ENCODE data around the gene R3HDML. TPM values are rescaled to one million over a fixed set of nuclear protein-coding genes. Genes with fewer than 3 reads are reported as not detected.

R3HDML gene
- total and polyA plus RNA-seq, 2 of the 13 experiments (the other 11 are each of a cell fraction or from before 2014, with no cell fraction given), result not detected

- peaks cover 3 to 9% of the 10 kb centered on the region in 2 experiments; a peak in 4 of 5 replicates for H3K36me3 ChIP-seq (replicated peaks in 1 of 2; ENCODE audit: control insufficient read depth in 1 of 2, insufficient read depth in 2 of 2, low read length in 2 of 2)
- BruUV-seq (replicated peaks), result no TSS peak
- peaks cover 37% of the 10 kb centered on the region for H3K4me1 ChIP-seq (ENCODE audit: insufficient read depth, low read length)
- ATAC-seq (no peak), DNase-seq (ENCODE audit: low spot score) (no peak), FAIRE-seq (no peak)
- ChIA-PET CTCF (ENCODE audit: low intra/inter-chr PET ratio, low total read pairs) (no interaction called here), POLR2A (interaction anchor here (1.3 kb wide), 1 partner anchor 9 kb away, joined by 4 read pairs; no protein-coding TSS in a partner anchor)
- no peak overlapping the region for H3K9ac ChIP-seq (ENCODE audit: insufficient read depth, low read depth, low read length)
- peaks cover 92% of the 10 kb centered on the region for H3K79me2 ChIP-seq (ENCODE audit: insufficient read depth, low read length)
- no peaks in the 10 kb centered on the region; a peak in 1 of 5 replicates for H3K27me3 ChIP-seq (ENCODE audit: control insufficient read depth in 1 of 2, insufficient read depth in 2 of 2, low read length in 2 of 2)
- in situ Hi-C loops (cut with HindIII; ENCODE audit: extremely low pct_ligation_motif_present, low pct_unique_long_range_greater_than_20kb) (no loop called here), intact Hi-C loops (cut with micrococcal nuclease; ENCODE audit: unreplicated experiment) (no loop called here)
- H3K4me2 ChIP-seq (ENCODE audit: low read depth, low read length), result no peak overlapping the region
- H4K20me1 ChIP-seq (ENCODE audit: insufficient read depth, low read length), result peaks cover 6% of the 10 kb centered on the region; the same call in 1 of the 2 replicates
- no peaks in the 10 kb centered on the region for H3K9me3 ChIP-seq (ENCODE audit: low read length)
- no peak overlapping the region for H2AFZ ChIP-seq (ENCODE audit: low read length)
- H3K4me3 ChIP-seq (replicated peaks in 1 of 3; ENCODE audit: insufficient read depth in 1 of 3, low read depth in 2 of 3, low read length in 3 of 3), result no peak overlapping the region
- TF ChIP-seq NFRKB (IDR thresholded peaks at IDR 0.05) (0 out of 2 replicates have a peak, but pooled peaks have one; percentile 22), ZNF614 (CRISPR knock-in tag; IDR thresholded peaks at IDR 0.05; ENCODE audit: borderline replicate concordance) (no peak), ZNF282 (IDR thresholded peaks at IDR 0.05; ENCODE audit: partially characterized antibody) (peak; percentile 87), CREB1 (IDR thresholded peaks at IDR 0.05) (peak; percentile 12; the same call in 1 of the 2 replicates), CREB1 (CRISPR knock-in tag; IDR thresholded peaks at IDR 0.05) (no peak), SP1 (IDR thresholded peaks at IDR 0.05) (peak; percentile 46; the same call in 1 of the 2 replicates), SP1 (CRISPR knock-in tag; IDR thresholded peaks at IDR 0.05) (no peak), ZNF672 (CRISPR knock-in tag; IDR thresholded peaks at IDR 0.05) (0 out of 2 replicates have a peak, but pooled peaks have one; percentile 28), ZBTB40 (IDR thresholded peaks at IDR 0.05) (peak; percentile 29; the same call in 1 of the 2 replicates), ZBTB40 (CRISPR knock-in tag; IDR thresholded peaks at IDR 0.05) (no peak), ZNF781 (CRISPR knock-in tag; IDR thresholded peaks at IDR 0.05; ENCODE audit: borderline replicate concordance, not compliant biosample characterization) (no peak), SOX6 (IDR thresholded peaks at IDR 0.05) (peak; percentile 79; the same call in 1 of the 2 replicates), SOX6 (CRISPR knock-in tag; IDR thresholded peaks at IDR 0.05) (no peak), ATF3 (CRISPR knock-in tag; IDR thresholded peaks at IDR 0.05) (no peak), NBN (conservative IDR thresholded peaks at IDR 0.05) (0 out of 2 replicates have a peak, but pooled peaks have one; percentile 28), TRIM22 (IDR thresholded peaks at IDR 0.05) (peak; percentile 71; the same call in 1 of the 2 replicates), NONO (IDR thresholded peaks at IDR 0.05) (peak; percentile 8; the same call in 1 of the 2 replicates), NONO (CRISPR knock-in tag; conservative IDR thresholded peaks at IDR 0.05) (no peak)
- no peak overlapping the region for H3K27ac ChIP-seq (ENCODE audit: extremely low read length, insufficient read depth, low read length)
These were observed 23.4 kb downstream of the R3HDML start for GRCh38 chr20:44360221-44360620.

All from HepG2 (cell line).